Islet precursor cell (in vitro differentiated cells): Measurements from ENCODE around the gene TRIP6.
"Not testable (repeated sequence)": the region's sequence is repeated elsewhere in the genome, so short reads cannot be mapped to it uniquely, and the experiment has no call there.

Experiments
- DNase-seq: peaks from one replicate; pipeline ENCODE4 v3.0.0-alpha.2; 2018

The TRIP6 gene

GRCh38 chr7:100919779-100920437, 52.7 kb downstream of the TRIP6 start:
- not testable (repeated sequence) for DNase-seq

GRCh38 chr7:100921039-100921438, 53.9 kb downstream of the TRIP6 start:
- no peak for DNase-seq
